H54 (cell line): Measurements from ENCODE around the gene RIMBP2.
"Not testable (repeated sequence)": the region's sequence is repeated elsewhere in the genome, so short reads cannot be mapped to it uniquely, and the experiment has no call there.

Source experiments
- DNase-seq: peaks from one replicate; pipeline ENCODE4 v3.0.0; 2011; ENCODE audit warnings: low spot score, mixed read lengths; ENCODE audit not compliant: insufficient read length
- FAIRE-seq: peaks from 3 replicates; lab custom pipeline; 2011; peaks lifted over from hg19 to GRCh38; lab: Jason Lieb, UNC
- POLR2A ChIP-seq: IDR thresholded peaks from 2 replicates; pipeline ENCODE4 v1.6.1; 2011; ENCODE audit warnings: low read depth, mild to moderate bottlenecking, low read length

The RIMBP2 gene

DNA sequence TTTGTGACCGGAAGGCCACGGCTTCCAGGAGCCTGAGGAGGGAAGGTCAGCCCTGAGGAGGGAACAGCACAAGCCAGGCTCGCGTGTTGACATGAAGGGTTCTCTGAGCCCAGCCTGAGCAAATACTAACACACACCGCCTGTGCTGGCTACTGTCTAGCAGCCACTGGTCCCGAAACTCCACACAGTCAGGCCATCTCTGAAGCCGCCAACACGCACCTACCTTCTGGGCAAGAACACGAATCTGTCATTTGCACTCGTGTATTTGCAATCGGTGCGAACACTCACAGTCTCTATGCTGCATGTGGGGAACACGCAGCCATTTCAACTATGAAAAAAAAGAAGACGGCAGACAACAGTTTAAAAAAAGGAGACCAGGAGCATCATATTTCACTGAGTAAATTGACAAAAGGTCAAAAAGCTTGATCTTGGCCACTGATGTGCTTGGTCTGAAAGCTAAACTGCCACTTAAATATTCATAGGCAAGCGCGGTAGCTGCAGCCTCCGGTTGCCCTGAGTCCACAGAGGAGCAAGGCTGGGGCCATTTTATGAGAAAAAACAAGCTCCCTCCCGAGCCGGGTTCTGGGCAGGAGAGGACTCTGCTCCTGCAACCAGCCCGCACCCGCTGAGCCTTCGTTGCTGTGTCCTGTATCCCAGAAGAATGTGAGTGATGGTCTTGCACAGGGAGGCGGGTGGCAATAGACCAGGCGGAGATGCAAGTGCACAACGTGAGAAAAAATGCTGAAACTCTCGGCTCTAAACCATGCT lies 57.8 kb downstream of the RIMBP2 start:
- TF ChIP-seq POLR2A: no peak
- no peak for DNase-seq
- no peak for FAIRE-seq

DNA sequence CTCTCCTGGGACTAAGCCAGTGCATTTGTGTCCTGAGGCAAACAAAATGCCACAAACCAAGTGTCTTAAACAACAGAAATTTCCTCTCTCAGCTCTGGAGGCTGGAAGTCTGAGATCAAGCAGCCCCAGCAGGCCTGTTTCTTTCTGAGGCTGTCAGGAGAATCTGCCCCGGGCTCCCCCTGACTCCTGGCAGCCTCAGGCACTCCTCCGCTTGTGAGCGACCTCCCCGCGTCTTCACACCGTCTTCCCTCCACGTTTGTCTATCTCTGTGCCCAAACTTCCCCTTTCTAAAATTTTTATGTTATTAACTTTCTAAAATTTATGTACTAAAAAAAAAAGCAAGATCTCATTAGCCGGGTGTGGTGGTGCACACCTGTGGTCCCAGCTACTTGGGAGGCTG lies 59.7 kb downstream of the RIMBP2 start:
- DNase-seq (no peak), FAIRE-seq (no peak)
- TF ChIP-seq POLR2A: no peak

DNA sequence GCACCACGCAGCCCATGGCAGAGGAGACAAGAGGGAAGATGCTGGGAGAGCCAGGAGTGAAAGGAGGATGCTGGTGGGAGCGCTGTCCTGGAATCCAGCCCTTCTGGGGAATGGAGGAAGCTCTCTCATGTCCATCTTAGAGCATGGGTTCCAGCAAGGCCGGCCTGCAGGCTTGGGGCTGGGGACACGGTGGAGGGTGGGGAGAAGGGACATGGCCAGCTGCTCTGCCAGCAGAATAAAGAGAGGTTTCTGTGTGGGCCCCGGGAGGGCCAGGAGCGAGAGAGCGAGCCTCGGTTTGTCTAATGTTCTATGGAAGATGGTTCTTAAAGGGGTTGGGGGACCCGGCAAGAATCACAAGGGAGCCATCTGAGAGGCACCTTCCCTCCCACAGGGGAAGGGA lies 60.2 kb downstream of the RIMBP2 start:
- no peak for FAIRE-seq
- TF ChIP-seq POLR2A: no peak
- DNase-seq: no peak

GRCh38 chr12:130655010-130655409 lies 61.1 kb downstream of the RIMBP2 start:
- no peak for TF ChIP-seq POLR2A
- FAIRE-seq: no peak
- no peak for DNase-seq

GRCh38 chr12:130651188-130651959 lies 64.7 kb downstream of the RIMBP2 start:
- no peak for TF ChIP-seq POLR2A
- no peak for FAIRE-seq
- no peak for DNase-seq

DNA sequence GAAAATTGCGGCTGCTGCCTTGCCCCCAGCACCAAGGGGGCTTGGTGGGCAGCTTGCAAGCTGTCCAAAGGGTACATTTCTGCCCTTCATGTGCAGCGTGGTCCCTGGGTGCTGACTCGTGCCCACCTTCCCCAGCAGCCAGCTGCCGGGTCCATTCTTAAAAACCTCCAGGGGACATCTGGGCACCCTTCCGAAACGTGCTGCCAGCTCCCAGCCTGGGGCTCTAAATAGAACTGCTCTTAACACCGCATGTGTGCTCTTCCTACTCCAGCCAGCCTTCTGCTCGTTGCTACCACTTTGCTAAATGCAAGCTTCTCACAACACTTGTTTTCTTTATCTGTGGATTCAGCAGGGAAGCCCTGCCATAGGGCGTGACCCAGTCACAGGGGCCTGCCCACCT lies 66.0 kb downstream of the RIMBP2 start:
- DNase-seq (no peak), FAIRE-seq (no peak)
- no peak for TF ChIP-seq POLR2A

DNA sequence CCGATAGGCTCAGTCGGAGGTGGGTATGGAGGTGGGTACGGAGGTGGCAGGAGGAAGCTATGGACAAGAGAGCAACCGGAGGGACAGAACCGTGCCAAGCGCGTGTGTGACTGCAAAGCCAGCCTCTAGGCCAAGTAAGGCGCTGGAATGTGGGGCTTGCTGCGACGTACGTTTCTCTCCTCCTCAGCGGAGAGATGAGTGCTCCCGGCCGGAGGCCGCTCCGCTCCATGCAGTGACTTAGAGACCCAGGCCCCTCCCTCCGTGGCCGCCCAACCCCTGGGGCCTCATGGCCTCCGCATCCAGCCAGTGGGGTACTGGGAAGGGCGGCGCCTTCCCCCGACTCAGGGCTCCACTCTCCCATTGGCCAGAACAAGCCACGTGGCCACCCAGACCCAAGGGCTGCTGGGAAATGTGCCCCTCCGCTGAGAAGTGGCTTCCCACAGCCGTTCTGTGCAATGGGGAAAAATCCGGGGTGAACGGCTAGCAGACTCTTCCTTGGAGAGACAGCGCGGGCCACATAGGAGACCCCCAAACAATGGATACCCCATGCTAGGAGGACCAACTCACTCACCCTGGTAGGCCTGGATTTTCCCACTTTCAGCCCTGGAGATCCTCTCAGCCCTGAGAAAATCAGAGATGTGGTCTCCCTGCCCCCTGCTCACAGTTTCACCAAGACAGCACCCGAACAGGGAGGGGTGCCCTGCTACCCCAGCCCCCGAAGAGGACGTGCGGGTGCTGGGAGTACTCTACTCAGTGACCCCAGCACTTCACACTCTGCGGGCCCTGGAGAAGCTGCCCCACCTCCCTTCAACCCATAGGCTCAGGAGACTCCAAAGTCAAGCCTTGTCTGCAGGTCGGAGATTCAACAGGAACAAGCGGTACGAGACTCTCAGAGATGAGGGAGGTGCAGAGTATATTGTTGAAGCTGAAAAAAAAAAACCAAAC lies 66.7 kb downstream of the RIMBP2 start:
- FAIRE-seq (no peak), DNase-seq (no peak)
- no peak for TF ChIP-seq POLR2A

DNA sequence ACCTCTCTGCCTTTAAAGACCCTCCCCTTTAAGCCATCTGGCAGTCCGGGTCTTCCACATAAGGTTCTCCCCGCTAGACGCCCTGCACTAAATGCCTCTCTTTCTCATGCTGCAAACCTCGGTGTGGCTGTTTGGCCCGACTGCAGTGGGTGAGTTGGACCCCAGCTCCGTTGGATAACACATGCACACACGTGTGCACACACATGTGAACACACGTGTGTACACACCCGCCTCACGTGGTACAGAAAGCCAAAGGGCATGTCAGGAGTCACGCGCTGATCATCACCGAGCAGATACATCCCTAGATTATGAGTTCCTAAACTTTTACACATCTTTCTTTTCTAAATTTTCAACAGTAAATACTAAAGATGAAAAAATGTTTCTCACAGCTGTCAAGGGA lies 68.3 kb downstream of the RIMBP2 start:
- DNase-seq: no peak
- FAIRE-seq: no peak
- no peak for TF ChIP-seq POLR2A

- no peak for FAIRE-seq
- DNase-seq: no peak
- no peak for TF ChIP-seq POLR2A
Observed at GRCh38 chr12:130646716-130647370, 69.3 kb downstream of the RIMBP2 start.

GRCh38 chr12:130646191-130646590 lies 69.9 kb downstream of the RIMBP2 start:
- FAIRE-seq, DNase-seq: not testable (repeated sequence)

DNA sequence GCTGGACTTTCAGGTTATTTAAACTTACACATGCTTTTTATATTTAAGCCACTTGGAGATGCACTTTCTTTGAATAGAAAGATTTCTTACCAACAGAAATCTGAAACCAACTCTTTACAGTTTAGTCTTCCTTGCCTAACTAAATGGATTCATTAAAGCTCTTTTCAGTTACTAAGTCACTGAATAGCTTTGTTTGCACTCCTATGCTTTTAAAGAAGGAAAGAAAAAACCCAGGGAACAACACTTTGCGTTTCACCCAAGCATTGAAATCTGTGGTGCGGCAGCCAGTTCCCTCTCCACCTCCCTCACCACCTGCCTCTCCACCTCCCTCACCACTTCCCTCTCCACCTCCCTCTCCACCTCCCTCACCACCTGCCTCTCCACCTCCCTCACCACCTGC lies 70.3 kb downstream of the RIMBP2 start:
- FAIRE-seq (no peak), DNase-seq (no peak)
- TF ChIP-seq POLR2A: no peak

- FAIRE-seq: no peak
- DNase-seq: no peak
- no peak for TF ChIP-seq POLR2A
Observed at GRCh38 chr12:130644566-130644965, 71.5 kb downstream of the RIMBP2 start.

DNA sequence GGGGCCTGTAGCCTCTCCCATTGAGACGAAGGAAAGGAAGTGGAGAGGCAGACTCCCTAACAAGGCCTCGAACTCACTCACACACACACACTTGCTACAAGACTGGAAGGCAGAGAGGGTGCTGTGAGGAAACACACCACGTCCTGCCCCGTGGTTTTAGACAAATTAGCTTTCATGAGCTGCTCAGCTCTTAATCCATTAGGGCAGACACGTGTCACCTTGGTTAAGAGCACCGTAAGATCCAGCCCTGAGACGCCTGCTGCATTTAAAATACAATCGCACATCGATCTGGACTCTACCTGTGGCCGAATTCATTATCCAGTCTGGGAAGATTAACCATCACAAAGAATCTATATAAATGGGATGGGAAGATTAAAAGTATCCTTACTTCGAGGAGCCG lies 72.0 kb downstream of the RIMBP2 start:
- FAIRE-seq (no peak), DNase-seq (no peak)
- no peak for TF ChIP-seq POLR2A
